ACHN (cell line): Measurements from ENCODE around the gene CFAP210.
"Not testable (repeated sequence)": the region's sequence is repeated elsewhere in the genome, so short reads cannot be mapped to it uniquely, and the experiment has no call there.

Source experiments
- DNase-seq: peaks from one replicate; pipeline ENCODE4 v3.0.0-alpha.2; 2015
- in situ Hi-C: cut with HindIII; loops from 2 replicates; pipeline ENCODE4 v1.10.0; 2017; ENCODE audit warnings: low sequenced_read_pairs, low pct_ligation_motif_present, low pct_unique_long_range_greater_than_20kb

The CFAP210 gene

GRCh38 chr2:169653636-169654035 lies 40.6 kb downstream of the CFAP210 start:
- DNase-seq = no peak
- in situ Hi-C loops = no loop called here

GRCh38 chr2:169649278-169649677 lies 44.9 kb downstream of the CFAP210 start:
- no peak for DNase-seq
- in situ Hi-C loops = no loop called here

GRCh38 chr2:169647496-169647895 lies 46.7 kb downstream of the CFAP210 start:
- DNase-seq = no peak
- in situ Hi-C loops = no loop called here

- in situ Hi-C loops = no loop called here
- no peak for DNase-seq
Measured at GRCh38 chr2:169644173-169644572, 50.0 kb downstream of the CFAP210 start.

GRCh38 chr2:169641464-169641863 lies 52.7 kb downstream of the CFAP210 start:
- DNase-seq = no peak
- in situ Hi-C loops = no loop called here

- DNase-seq = no peak
- in situ Hi-C loops = no loop called here
Measured at GRCh38 chr2:169640104-169640503, 54.1 kb downstream of the CFAP210 start.

GRCh38 chr2:169637620-169638019 lies 56.6 kb downstream of the CFAP210 start:
- in situ Hi-C loops = no loop called here
- DNase-seq = no peak

- in situ Hi-C loops = no loop called here
Measured at GRCh38 chr2:169636440-169637097, 57.6 kb downstream of the CFAP210 start.

GRCh38 chr2:169625781-169626180 lies 68.4 kb downstream of the CFAP210 start:
- DNase-seq = no peak
- in situ Hi-C loops = no loop called here

More at GRCh38 chr2:169636440-169637097, 57.6 kb downstream of the CFAP210 start:
- DNase-seq = no peak

GRCh38 chr2:169623235-169623634 lies 71.0 kb downstream of the CFAP210 start:
- DNase-seq = no peak
- in situ Hi-C loops = no loop called here

GRCh38 chr2:169620509-169620908 lies 73.7 kb downstream of the CFAP210 start:
- DNase-seq = no peak
- in situ Hi-C loops = no loop called here

- DNase-seq = no peak
- in situ Hi-C loops = no loop called here
Measured at GRCh38 chr2:169619946-169620345, 74.3 kb downstream of the CFAP210 start.

GRCh38 chr2:169615982-169616381 lies 78.2 kb downstream of the CFAP210 start:
- in situ Hi-C loops, DNase-seq: not testable (repeated sequence)

- in situ Hi-C loops = no loop called here
- DNase-seq = no peak
Measured at GRCh38 chr2:169613876-169614275, 80.3 kb downstream of the CFAP210 start.

- no peak for DNase-seq
- in situ Hi-C loops = no loop called here
Measured at GRCh38 chr2:169609264-169609663, 84.9 kb downstream of the CFAP210 start.

GRCh38 chr2:169599568-169599967 lies 94.6 kb downstream of the CFAP210 start:
- no peak for DNase-seq
- in situ Hi-C loops = no loop called here

- in situ Hi-C loops = no loop called here
- no peak for DNase-seq
Measured at GRCh38 chr2:169598982-169599381, 95.2 kb downstream of the CFAP210 start.

- in situ Hi-C loops, DNase-seq: not testable (repeated sequence)
Measured at GRCh38 chr2:169596546-169596945, 97.7 kb downstream of the CFAP210 start.
